ENCODE data around the gene RAB11FIP3.

DNA sequence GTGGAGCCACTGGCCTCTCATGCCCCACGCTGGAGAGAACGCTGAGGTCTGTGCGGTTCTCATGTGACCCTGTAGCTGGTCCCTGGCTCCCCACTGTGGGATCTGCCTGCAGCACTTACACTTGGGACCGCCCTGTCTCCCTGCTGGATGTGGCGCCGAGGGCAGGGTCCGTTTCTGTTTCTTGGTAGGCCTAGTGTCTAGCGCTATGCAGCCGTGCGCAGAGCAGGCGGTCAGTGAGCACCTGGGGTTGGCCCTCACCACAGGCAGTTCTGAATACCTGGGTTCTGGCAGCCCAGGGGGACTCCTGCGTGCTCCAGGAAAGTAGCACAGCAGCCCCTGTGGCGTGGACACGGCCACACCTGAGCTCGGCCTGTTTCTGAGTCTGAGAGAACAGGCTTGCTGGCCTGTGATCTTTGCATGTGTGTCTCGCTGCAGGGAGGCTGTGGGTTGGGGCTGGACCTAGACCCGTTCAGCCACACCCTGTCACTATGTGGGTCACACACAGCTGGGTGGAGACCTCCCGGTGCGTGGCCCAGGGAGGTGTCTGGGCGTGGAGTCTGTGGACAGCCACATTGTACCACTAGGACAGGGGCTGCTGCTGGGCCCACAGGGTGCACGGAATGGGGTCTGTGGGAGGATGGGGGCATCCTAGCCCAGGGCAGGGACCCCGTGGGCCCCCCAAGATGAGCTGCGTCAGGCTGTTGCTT lies 104.8 kb downstream of the RAB11FIP3 start:
- TF ChIP-seq SMAD1 (IDR thresholded peaks at IDR 0.05; ENCODE audit: low read depth, partially characterized antibody) (no peak), SP1 (IDR thresholded peaks at IDR 0.05; ENCODE audit: low read depth, low read length) (no peak), POLR2AphosphoS5 (IDR thresholded peaks at IDR 0.05; ENCODE audit: low read length) (no peak), EP300 (IDR thresholded peaks at IDR 0.05; ENCODE audit: borderline replicate concordance in 1 of 2, control insufficient read depth in 1 of 2, low read depth in 2 of 2, low read length in 2 of 2) (no peak)
- TF ChIP-seq, protein P1, sequence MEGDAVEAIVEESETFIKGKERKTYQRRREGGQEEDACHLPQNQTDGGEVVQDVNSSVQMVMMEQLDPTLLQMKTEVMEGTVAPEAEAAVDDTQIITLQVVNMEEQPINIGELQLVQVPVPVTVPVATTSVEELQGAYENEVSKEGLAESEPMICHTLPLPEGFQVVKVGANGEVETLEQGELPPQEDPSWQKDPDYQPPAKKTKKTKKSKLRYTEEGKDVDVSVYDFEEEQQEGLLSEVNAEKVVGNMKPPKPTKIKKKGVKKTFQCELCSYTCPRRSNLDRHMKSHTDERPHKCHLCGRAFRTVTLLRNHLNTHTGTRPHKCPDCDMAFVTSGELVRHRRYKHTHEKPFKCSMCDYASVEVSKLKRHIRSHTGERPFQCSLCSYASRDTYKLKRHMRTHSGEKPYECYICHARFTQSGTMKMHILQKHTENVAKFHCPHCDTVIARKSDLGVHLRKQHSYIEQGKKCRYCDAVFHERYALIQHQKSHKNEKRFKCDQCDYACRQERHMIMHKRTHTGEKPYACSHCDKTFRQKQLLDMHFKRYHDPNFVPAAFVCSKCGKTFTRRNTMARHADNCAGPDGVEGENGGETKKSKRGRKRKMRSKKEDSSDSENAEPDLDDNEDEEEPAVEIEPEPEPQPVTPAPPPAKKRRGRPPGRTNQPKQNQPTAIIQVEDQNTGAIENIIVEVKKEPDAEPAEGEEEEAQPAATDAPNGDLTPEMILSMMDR (IDR thresholded peaks at IDR 0.05 in 2 of 3, conservative IDR thresholded peaks at IDR 0.05 in 1 of 3; ENCODE audit: control insufficient read depth in 2 of 3, extremely low read depth in 1 of 3, insufficient read depth in 1 of 3, low read depth in 3 of 3, low read length in 3 of 3) = no peak
